ENCODE results near the gene MAT2B.

MAT2B gene

GRCh38 chr5:163459462-163459818, 46.0 kb upstream of the MAT2B start:
- Histone ChIP-seq H2BK12ac (ENCODE audit: low read length) (no peak overlapping the region), H3K14ac (ENCODE audit: low read length) (no peak overlapping the region), H3K4me2 (ENCODE audit: insufficient read depth, low read length, poor library complexity, severe bottlenecking) (peak overlapping the region; percentile 59), H3K79me1 (ENCODE audit: low read depth, low read length) (no peaks in the 10 kb centered on the region), H2AFZ (ENCODE audit: low read length) (peak overlapping the region; percentile 83), H4K91ac (ENCODE audit: low read depth, low read length, poor library complexity) (no peak overlapping the region), H3K9ac (ENCODE audit: low read depth, low read length, poor library complexity) (peak overlapping the region; percentile 87), H3K23ac (ENCODE audit: low read depth, low read length, poor library complexity) (peak overlapping the region; percentile 96), H4K8ac (ENCODE audit: low read depth, low read length) (no peak overlapping the region), H3K4me3 (ENCODE audit: low read length in 2 of 2) (peak overlapping the region; percentile 72 to 92), H2BK15ac (ENCODE audit: low read length) (no peak overlapping the region), H3K4ac (ENCODE audit: low read length) (no peak overlapping the region), H3K36me3 (replicated peaks in 1 of 2; ENCODE audit: control insufficient read depth in 2 of 2, insufficient read depth in 2 of 2, low read length in 2 of 2) (peaks cover 5 to 41% of the 10 kb centered on the region in 2 donors), H3K27ac (replicated peaks; ENCODE audit: low read length) (peak overlapping the region; percentile 99), H3K4me1 (ENCODE audit: control insufficient read depth in 2 of 2, insufficient read depth in 1 of 2, low read depth in 1 of 2, low read length in 2 of 2) (no peaks in the 10 kb centered on the region), H3K27me3 (ENCODE audit: control insufficient read depth in 3 of 3, insufficient read depth in 3 of 3, low read depth in 1 of 3, low read length in 3 of 3) (no peaks in the 10 kb centered on the region), H2BK5ac (ENCODE audit: low read length) (peak overlapping the region; percentile 95), H2AK5ac (ENCODE audit: low read depth, low read length) (no peak overlapping the region), H3K9me3 (replicated peaks in 1 of 2; ENCODE audit: control insufficient read depth in 2 of 2, insufficient read depth in 1 of 2, low read depth in 1 of 2, low read length in 2 of 2) (peaks cover 0 to 3% of the 10 kb centered on the region in 2 donors), H3K18ac (ENCODE audit: low read length) (peak overlapping the region; percentile 98), H2BK120ac (ENCODE audit: low read depth, low read length) (no peak overlapping the region)
- WGBS, 2 donors (ENCODE audit: extremely low coverage in 2 of 2, insufficient read length in 2 of 2, insufficient replicate concordance in 1 of 2): no CpG with 5 or more reads among the region's 12 CpGs
- no peak for DNase-seq (ENCODE audit: low spot score)

GRCh38 chr5:163459819-163460561, 45.4 kb upstream of the MAT2B start, which contains the start of gene NUDCD2:
TSS of gene NUDCD2 (minus strand) at chr5:163460102. CDS start at chr5:163460050, 52 bp downstream.
- Histone ChIP-seq H4K8ac (ENCODE audit: low read depth, low read length) (peak within 1 kb of the TSS; percentile 92), H3K4me3 (ENCODE audit: low read length in 2 of 2) (peak within 1 kb of the TSS; percentile 72 to 95), H3K36me3 (replicated peaks in 1 of 2; ENCODE audit: control insufficient read depth in 2 of 2, insufficient read depth in 2 of 2, low read length in 2 of 2) (peaks cover 5 to 41% of the 10 kb centered on the region in 2 donors), H2BK5ac (ENCODE audit: low read length) (peak within 1 kb of the TSS; percentile 95), H3K18ac (ENCODE audit: low read length) (peak within 1 kb of the TSS; percentile 98), H4K91ac (ENCODE audit: low read depth, low read length, poor library complexity) (no peak within 1 kb of the TSS), H3K4ac (ENCODE audit: low read length) (no peak within 1 kb of the TSS), H3K9me3 (replicated peaks in 1 of 2; ENCODE audit: control insufficient read depth in 2 of 2, insufficient read depth in 1 of 2, low read depth in 1 of 2, low read length in 2 of 2) (peaks cover 0 to 3% of the 10 kb centered on the region in 2 donors), H2BK15ac (ENCODE audit: low read length) (no peak within 1 kb of the TSS), H3K23ac (ENCODE audit: low read depth, low read length, poor library complexity) (peak within 1 kb of the TSS; percentile 96), H2AK5ac (ENCODE audit: low read depth, low read length) (peak within 1 kb of the TSS; percentile 6), H3K27ac (replicated peaks; ENCODE audit: low read length) (peak within 1 kb of the TSS; percentile 99), H2AFZ (ENCODE audit: low read length) (peak within 1 kb of the TSS; percentile 83), H3K4me1 (ENCODE audit: control insufficient read depth in 2 of 2, insufficient read depth in 1 of 2, low read depth in 1 of 2, low read length in 2 of 2) (no peaks in the 10 kb centered on the region), H3K27me3 (ENCODE audit: control insufficient read depth in 3 of 3, insufficient read depth in 3 of 3, low read depth in 1 of 3, low read length in 3 of 3) (no peaks in the 10 kb centered on the region), H3K9ac (ENCODE audit: low read depth, low read length, poor library complexity) (peak within 1 kb of the TSS; percentile 87), H3K79me1 (ENCODE audit: low read depth, low read length) (no peaks in the 10 kb centered on the region), H2BK120ac (ENCODE audit: low read depth, low read length) (no peak within 1 kb of the TSS), H2BK12ac (ENCODE audit: low read length) (no peak within 1 kb of the TSS), H3K4me2 (ENCODE audit: insufficient read depth, low read length, poor library complexity, severe bottlenecking) (peak within 1 kb of the TSS; percentile 81), H3K14ac (ENCODE audit: low read length) (no peak within 1 kb of the TSS)
- WGBS, 2 donors (ENCODE audit: extremely low coverage in 2 of 2, insufficient read length in 2 of 2, insufficient replicate concordance in 1 of 2): no CpG with 5 or more reads among the region's 59 CpGs
- DNase-seq (ENCODE audit: low spot score): peak; percentile 97

GRCh38 chr5:163460562-163461171, 44.8 kb upstream of the MAT2B start, which contains the start of gene HMMR:
TSS of gene HMMR (plus strand) at chr5:163460632. CDS start at chr5:163460693, 61 bp downstream.
- Histone ChIP-seq H3K4me2 (ENCODE audit: insufficient read depth, low read length, poor library complexity, severe bottlenecking) (peak within 1 kb of the TSS; percentile 81), H3K79me1 (ENCODE audit: low read depth, low read length) (no peaks in the 10 kb centered on the region), H3K4me3 (ENCODE audit: low read length in 2 of 2) (peak within 1 kb of the TSS; percentile 72 to 95), H4K91ac (ENCODE audit: low read depth, low read length, poor library complexity) (no peak within 1 kb of the TSS), H3K4ac (ENCODE audit: low read length) (no peak within 1 kb of the TSS), H2BK120ac (ENCODE audit: low read depth, low read length) (no peak within 1 kb of the TSS), H3K36me3 (replicated peaks in 1 of 2; ENCODE audit: control insufficient read depth in 2 of 2, insufficient read depth in 2 of 2, low read length in 2 of 2) (peaks cover 5 to 40% of the 10 kb centered on the region in 2 donors), H4K8ac (ENCODE audit: low read depth, low read length) (peak within 1 kb of the TSS; percentile 92), H2AFZ (ENCODE audit: low read length) (peak within 1 kb of the TSS; percentile 83), H3K27me3 (ENCODE audit: control insufficient read depth in 3 of 3, insufficient read depth in 3 of 3, low read depth in 1 of 3, low read length in 3 of 3) (no peaks in the 10 kb centered on the region), H3K14ac (ENCODE audit: low read length) (no peak within 1 kb of the TSS), H3K23ac (ENCODE audit: low read depth, low read length, poor library complexity) (peak within 1 kb of the TSS; percentile 96), H2BK12ac (ENCODE audit: low read length) (no peak within 1 kb of the TSS), H3K18ac (ENCODE audit: low read length) (peak within 1 kb of the TSS; percentile 98), H3K27ac (replicated peaks; ENCODE audit: low read length) (peak within 1 kb of the TSS; percentile 99), H2AK5ac (ENCODE audit: low read depth, low read length) (peak within 1 kb of the TSS; percentile 6), H3K4me1 (ENCODE audit: control insufficient read depth in 2 of 2, insufficient read depth in 1 of 2, low read depth in 1 of 2, low read length in 2 of 2) (no peaks in the 10 kb centered on the region), H2BK15ac (ENCODE audit: low read length) (no peak within 1 kb of the TSS), H3K9ac (ENCODE audit: low read depth, low read length, poor library complexity) (peak within 1 kb of the TSS; percentile 87), H2BK5ac (ENCODE audit: low read length) (peak within 1 kb of the TSS; percentile 95), H3K9me3 (replicated peaks in 1 of 2; ENCODE audit: control insufficient read depth in 2 of 2, insufficient read depth in 1 of 2, low read depth in 1 of 2, low read length in 2 of 2) (peaks cover 0 to 3% of the 10 kb centered on the region in 2 donors)
- WGBS, 2 donors (ENCODE audit: extremely low coverage in 2 of 2, insufficient read length in 2 of 2, insufficient replicate concordance in 1 of 2): no CpG with 5 or more reads among the region's 23 CpGs
- DNase-seq (ENCODE audit: low spot score): no peak

GRCh38 chr5:163463063-163463435, 42.4 kb upstream of the MAT2B start:
- no peaks in the 10 kb centered on the region for H3K9me3 ChIP-seq (replicated peaks in 1 of 2; ENCODE audit: control insufficient read depth in 2 of 2, insufficient read depth in 1 of 2, low read depth in 1 of 2, low read length in 2 of 2)
- H3K4ac ChIP-seq (ENCODE audit: low read length): no peak overlapping the region
- H3K79me1 ChIP-seq (ENCODE audit: low read depth, low read length): no peaks in the 10 kb centered on the region
- H2BK120ac ChIP-seq (ENCODE audit: low read depth, low read length): no peak overlapping the region
- no peak overlapping the region for H2BK12ac ChIP-seq (ENCODE audit: low read length)
- H2AFZ ChIP-seq (ENCODE audit: low read length): peak overlapping the region; percentile 55
- no peak overlapping the region for H3K14ac ChIP-seq (ENCODE audit: low read length)
- no peak overlapping the region for H4K8ac ChIP-seq (ENCODE audit: low read depth, low read length)
- no peaks in the 10 kb centered on the region for H3K4me1 ChIP-seq (ENCODE audit: control insufficient read depth in 2 of 2, insufficient read depth in 1 of 2, low read depth in 1 of 2, low read length in 2 of 2)
- DNase-seq (ENCODE audit: low spot score): no peak
- no peak overlapping the region for H3K23ac ChIP-seq (ENCODE audit: low read depth, low read length, poor library complexity)
- no peak overlapping the region for H3K27ac ChIP-seq (replicated peaks; ENCODE audit: low read length)
- H3K18ac ChIP-seq (ENCODE audit: low read length): no peak overlapping the region
- H3K27me3 ChIP-seq (ENCODE audit: control insufficient read depth in 3 of 3, insufficient read depth in 3 of 3, low read depth in 1 of 3, low read length in 3 of 3): no peaks in the 10 kb centered on the region
- H2BK15ac ChIP-seq (ENCODE audit: low read length): no peak overlapping the region
- no peak overlapping the region for H2BK5ac ChIP-seq (ENCODE audit: low read length)
- H3K4me2 ChIP-seq (ENCODE audit: insufficient read depth, low read length, poor library complexity, severe bottlenecking): no peak overlapping the region
- no peak overlapping the region for H2AK5ac ChIP-seq (ENCODE audit: low read depth, low read length)
- H3K9ac ChIP-seq (ENCODE audit: low read depth, low read length, poor library complexity): no peak overlapping the region
- H3K4me3 ChIP-seq (ENCODE audit: low read length in 2 of 2): no peak overlapping the region
- no peak overlapping the region for H4K91ac ChIP-seq (ENCODE audit: low read depth, low read length, poor library complexity)
- peaks cover 6 to 46% of the 10 kb centered on the region in 2 donors for H3K36me3 ChIP-seq (replicated peaks in 1 of 2; ENCODE audit: control insufficient read depth in 2 of 2, insufficient read depth in 2 of 2, low read length in 2 of 2)
